GM12801 (cell line): ENCODE measurements around the gene HLTF.

Experiments used
- TF ChIP-seq, protein P1 (sequence below): IDR thresholded peaks from one replicate; pipeline ENCODE4 v1.5.1; 2011; ENCODE audit warnings: control low read depth; ENCODE audit not compliant: insufficient read length; ENCODE audit errors: extremely low read depth

Gene HLTF

GRCh38 chr3:149120051-149120972, 34.0 kb upstream of the HLTF start:
- TF ChIP-seq, protein P1, sequence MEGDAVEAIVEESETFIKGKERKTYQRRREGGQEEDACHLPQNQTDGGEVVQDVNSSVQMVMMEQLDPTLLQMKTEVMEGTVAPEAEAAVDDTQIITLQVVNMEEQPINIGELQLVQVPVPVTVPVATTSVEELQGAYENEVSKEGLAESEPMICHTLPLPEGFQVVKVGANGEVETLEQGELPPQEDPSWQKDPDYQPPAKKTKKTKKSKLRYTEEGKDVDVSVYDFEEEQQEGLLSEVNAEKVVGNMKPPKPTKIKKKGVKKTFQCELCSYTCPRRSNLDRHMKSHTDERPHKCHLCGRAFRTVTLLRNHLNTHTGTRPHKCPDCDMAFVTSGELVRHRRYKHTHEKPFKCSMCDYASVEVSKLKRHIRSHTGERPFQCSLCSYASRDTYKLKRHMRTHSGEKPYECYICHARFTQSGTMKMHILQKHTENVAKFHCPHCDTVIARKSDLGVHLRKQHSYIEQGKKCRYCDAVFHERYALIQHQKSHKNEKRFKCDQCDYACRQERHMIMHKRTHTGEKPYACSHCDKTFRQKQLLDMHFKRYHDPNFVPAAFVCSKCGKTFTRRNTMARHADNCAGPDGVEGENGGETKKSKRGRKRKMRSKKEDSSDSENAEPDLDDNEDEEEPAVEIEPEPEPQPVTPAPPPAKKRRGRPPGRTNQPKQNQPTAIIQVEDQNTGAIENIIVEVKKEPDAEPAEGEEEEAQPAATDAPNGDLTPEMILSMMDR: no peak

- TF ChIP-seq, protein P1: no peak
Observed at GRCh38 chr3:149119466-149119865, 33.1 kb upstream of the HLTF start.

DNA sequence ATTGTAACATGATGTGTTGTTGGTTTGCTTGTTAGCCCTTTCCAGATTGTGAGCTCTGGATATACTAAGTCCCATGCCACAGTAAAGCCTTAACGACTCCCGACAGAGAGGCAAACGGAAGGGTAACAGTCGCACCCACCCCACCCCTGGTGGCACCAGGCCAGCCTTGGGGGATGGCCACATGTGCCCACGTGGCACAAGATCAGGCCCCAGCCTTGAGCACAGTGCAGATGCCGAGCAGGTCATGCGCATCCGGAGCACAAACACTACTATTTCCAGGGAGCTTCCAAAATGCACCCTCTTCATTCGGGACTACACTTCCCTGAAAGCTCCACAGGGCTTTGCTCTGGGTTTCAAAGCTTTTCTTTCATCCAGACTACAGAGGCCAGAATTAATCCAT, 32.4 kb upstream of the HLTF start:
- TF ChIP-seq, protein P1: no peak

- TF ChIP-seq, protein P1: no peak
Observed at GRCh38 chr3:149115114-149115513, 28.8 kb upstream of the HLTF start.

GRCh38 chr3:149114458-149114857, 28.1 kb upstream of the HLTF start:
- TF ChIP-seq, protein P1: no peak

GRCh38 chr3:149104484-149104883, 18.2 kb upstream of the HLTF start:
- TF ChIP-seq, protein P1: no peak

DNA sequence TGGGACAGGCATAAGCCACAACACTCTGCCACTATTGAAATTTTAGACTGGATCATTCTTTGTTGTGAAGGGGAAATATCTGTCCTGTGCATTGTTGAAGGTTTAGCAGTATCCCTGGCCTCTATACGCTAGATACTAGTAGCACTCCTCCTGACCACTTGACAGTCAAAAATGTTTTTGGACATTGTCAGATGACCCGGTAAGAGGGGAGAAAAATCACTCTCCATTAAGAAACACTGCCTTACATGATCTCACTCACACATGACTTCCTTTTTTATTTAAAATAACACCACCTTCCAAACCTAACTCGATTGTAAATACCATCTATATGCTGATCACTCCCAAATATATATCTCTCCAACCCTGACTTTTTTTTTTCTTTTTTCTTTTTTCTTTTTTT, 15.3 kb upstream of the HLTF start:
- TF ChIP-seq, protein P1: no peak
